ENCODE measurements around the gene TBXAS1.
A peak's percentile ranks its signal among the peaks of the same experiment; 100 is the strongest.

Gene TBXAS1

GRCh38 chr7:139829025-139829774, at the start of gene TBXAS1:
TBXAS1 (plus strand) TSS chr7:139829264; CDS start chr7:139829391, 127 bp downstream.
- peak; percentile 28 to 36 for DNase-seq

DNA sequence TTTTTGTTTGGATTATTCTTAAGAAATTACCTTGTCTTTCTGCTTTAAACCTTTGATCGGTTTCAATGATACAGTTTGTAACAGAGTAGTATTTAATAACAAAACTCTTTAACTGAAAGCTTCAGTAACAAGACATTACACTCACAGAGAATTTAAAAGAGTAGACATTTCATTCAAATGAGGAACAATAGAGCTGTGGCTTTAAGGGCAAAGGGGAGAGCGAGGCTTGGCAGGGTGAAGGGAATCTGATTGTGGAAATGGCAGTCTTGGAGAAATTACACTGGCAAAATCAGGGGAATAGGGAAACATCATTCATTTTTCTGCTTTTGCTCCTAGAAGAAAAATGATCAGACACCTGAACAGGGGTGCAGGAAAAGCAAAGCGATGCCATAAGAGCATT, 46.1 kb upstream of the TBXAS1 start:
- DNase-seq, result no peak

DNA sequence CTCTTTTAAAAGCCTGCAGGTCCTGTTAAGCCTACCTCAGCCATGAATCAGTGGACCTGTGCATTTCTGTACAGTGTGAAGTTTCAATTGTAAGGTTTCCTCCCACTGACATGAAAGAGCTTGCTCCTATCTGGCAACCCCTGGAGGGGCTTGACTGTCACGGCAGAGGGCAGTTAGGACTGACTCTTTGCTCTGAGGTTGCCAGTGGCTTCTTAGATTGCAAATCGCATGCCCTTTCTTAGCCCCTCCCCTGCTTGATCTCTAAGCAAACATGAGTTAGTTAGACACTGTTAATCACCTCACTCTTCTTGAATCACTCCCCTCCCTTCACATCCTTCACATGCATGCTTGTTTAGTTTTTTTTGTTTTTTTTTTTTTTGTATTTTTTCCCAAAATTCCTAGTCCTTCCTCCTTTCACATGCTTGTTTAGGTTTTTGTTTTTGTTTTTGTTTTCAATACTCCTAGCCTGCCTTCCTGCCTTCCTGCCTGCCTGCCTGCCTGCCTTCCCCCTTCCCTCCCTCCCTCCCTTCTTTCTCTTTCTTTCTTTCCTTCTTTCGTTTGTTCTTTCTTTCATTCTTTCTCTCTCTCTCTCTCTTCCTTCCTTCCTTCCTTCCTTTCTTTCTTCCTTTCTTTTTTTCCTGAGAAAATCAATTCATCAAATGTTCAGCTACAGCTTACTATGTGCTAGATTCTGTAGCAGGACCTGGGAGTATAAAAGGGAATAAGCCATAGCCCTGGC, 45.2 kb upstream of the TBXAS1 start:
- DNase-seq, result no peak

DNA sequence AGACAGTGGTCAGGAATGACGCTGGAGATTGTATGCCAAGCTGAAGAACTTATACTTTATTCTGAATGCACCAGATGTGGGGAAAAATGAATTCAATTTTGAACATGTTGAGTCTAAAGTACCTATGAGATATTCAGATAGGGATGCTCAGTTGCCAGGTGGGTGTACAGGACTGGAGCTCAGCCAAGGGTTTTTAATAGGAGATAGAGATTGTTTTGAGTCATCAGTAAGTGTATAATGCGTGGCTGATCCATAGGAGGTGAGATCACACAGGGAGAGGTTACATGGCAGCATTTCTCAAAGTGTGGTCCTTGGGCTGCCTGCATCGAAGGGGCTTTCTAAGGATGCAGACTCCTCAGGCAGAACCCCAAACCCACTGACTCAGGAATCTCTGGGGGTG, 44.4 kb upstream of the TBXAS1 start:
- DNase-seq, result no peak

GRCh38 chr7:139791316-139791715, 37.7 kb upstream of the TBXAS1 start:
- no peak for DNase-seq

DNA sequence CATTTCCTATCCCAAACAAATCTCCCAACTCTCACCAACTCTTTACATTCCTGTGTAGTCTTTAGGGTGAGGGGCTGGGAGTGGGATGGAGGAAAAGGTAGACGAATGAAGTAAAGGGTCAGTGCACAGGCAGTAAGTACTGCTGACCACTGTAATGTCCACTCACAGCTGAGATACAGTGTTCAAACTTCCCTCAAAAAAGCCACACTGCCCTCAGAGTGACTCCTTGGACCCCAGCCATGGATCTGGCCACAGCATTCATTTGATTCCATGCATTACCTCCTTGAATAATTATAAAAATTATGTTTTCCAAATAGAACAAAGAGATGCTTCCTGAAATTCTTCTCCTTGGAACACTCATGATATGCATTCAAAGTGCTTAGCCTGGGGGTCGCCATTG, 31.5 kb upstream of the TBXAS1 start:
- DNase-seq, result no peak

DNA sequence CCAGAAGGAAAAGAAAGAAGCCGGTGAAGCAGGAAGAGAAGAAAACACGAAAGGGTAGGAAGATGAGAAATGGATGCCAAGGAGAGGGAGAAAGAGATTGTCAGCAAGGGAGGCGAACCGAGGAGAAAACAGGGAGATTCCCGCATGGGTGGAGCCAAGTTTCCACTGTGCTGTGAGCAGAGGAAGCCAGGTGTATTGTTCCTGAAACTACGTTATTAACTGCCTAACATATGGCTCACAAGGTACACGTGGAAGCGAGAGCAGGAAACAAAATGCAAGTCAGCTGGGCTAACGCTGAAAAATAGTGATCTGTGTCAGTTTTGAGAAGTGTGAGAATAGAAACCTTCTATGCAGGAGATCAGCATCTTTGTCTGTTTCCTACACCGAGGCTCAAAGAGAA, 30.8 kb upstream of the TBXAS1 start:
- no peak for DNase-seq

- no peak for DNase-seq
These were observed 30.2 kb upstream of the TBXAS1 start for GRCh38 chr7:139798892-139799291.

DNA sequence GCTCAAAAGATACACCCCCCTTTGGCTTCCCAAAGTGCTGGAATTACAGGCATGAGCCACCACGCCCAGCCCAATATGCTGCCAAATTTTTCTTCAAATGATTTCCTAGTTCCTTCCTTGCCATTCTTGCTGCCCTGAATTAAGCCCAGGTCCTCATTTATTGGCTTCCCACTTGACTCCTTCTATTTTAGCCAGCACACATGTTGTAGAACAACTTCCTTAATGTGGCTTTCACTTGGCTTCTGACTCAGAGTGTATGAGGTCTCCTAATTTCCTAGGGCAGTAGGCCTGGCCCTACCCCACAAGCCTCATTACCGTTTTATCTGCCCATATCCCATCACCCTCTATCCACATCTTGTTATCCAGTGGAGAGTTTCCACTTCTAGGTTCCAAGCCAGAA, 29.5 kb upstream of the TBXAS1 start:
- DNase-seq, result no peak

DNA sequence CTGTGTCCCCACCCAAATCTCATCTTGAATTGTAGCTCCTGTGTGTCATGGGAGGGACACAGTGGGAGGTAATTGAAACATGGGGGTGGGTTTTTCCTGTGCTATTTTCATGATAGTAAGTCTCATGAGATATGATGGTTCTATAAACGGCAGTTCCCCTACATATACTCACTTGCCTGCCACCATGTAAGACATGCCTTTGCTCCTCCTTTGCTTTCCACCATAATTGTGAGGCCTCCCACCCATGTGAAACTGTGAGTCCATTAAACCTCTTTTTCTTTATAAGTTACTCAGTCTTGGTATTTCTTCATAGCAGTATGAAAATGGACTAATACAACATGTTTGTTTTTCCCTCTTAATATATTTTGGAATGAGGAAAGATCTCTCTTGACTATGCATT, 24.5 kb upstream of the TBXAS1 start:
- no peak for DNase-seq

GRCh38 chr7:139807009-139807408, 22.1 kb upstream of the TBXAS1 start:
- DNase-seq, result no peak

- DNase-seq, result no peak
These were observed 20.6 kb upstream of the TBXAS1 start for GRCh38 chr7:139808427-139808826.

GRCh38 chr7:139808846-139809442, 20.1 kb upstream of the TBXAS1 start:
- DNase-seq, result no peak

- DNase-seq, result no peak
These were observed 18.0 kb upstream of the TBXAS1 start for GRCh38 chr7:139811066-139811465.

GRCh38 chr7:139813151-139813550, 15.9 kb upstream of the TBXAS1 start:
- no peak for DNase-seq

- DNase-seq, result no peak
These were observed 15.4 kb upstream of the TBXAS1 start for GRCh38 chr7:139813689-139814088.

- DNase-seq, result no peak
These were observed 11.8 kb upstream of the TBXAS1 start for GRCh38 chr7:139817249-139817648.

DNA sequence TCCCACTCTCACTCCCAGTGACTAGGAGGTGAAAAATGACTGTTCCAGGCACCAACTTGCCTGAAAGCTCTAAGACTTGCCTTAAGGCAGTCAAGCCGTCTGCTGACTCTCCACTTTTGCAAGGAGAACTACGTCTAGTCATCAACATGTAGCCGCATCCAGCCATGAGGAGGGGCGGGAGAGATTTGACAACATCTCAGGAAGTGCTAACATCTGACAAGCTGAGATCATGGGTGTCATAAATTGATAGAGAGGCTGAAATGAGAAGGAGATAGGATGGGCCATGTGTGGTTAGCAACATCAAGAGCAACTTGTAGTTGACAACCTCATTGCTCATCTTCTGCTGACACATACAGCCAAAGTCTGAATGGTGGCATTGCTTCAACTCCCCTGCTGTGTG, 9.0 kb upstream of the TBXAS1 start:
- no peak for DNase-seq

- DNase-seq, result no peak
These were observed 7.5 kb upstream of the TBXAS1 start for GRCh38 chr7:139821349-139822105.

- DNase-seq, result no peak
These were observed 6.2 kb upstream of the TBXAS1 start for GRCh38 chr7:139822855-139823254.

DNA sequence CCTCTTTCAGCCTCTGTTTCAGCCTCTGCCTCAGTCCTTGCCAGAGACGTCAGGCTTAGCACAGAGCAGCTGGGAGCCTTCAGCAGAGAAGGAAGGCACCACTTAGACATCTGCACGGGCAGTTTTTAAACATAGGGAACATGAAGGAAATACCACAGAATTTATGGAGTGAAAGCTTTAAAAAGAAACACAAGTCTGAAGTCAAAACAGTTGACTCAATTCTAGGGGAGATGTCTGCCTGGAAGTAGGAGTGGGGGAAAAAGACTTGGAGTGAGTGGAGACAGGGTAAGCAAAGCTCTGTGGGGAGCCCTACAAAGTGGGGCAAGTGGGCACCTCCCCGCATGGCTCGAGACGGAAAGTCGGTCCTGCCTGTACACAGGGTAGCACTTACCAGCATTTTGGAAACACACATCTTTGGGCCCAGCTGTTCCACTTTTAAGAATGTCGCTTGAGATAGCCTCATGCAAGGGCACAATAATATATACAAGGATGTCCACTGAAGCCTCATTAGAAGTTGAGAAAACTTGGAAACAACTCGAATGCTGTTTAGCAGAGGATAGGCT, 5.0 kb upstream of the TBXAS1 start:
- no peak for DNase-seq

GRCh38 chr7:139825666-139826290, 3.3 kb upstream of the TBXAS1 start:
- no peak for DNase-seq
